HuH-7 (cell line): ENCODE data around the gene CENPP.

Experiments
- DNase-seq: peaks from one replicate; pipeline ENCODE4 v3.0.0; 2011; ENCODE audit warnings: low spot score

The CENPP gene

GRCh38 chr9:92658176-92658575 is 332.4 kb downstream of the CENPP start:
- no peak for DNase-seq

- DNase-seq: no peak
These were observed 332.9 kb downstream of the CENPP start for GRCh38 chr9:92658611-92659010.

- DNase-seq: no peak
These were observed 333.8 kb downstream of the CENPP start for GRCh38 chr9:92659601-92660000.

- no peak for DNase-seq
These were observed 334.5 kb downstream of the CENPP start for GRCh38 chr9:92660266-92660665.

GRCh38 chr9:92661127-92661526 is 335.4 kb downstream of the CENPP start:
- no peak for DNase-seq

GRCh38 chr9:92661743-92662142 is 336.0 kb downstream of the CENPP start:
- DNase-seq: no peak

- DNase-seq: no peak
These were observed 337.4 kb downstream of the CENPP start for GRCh38 chr9:92663126-92663525.

GRCh38 chr9:92663951-92664350 is 338.2 kb downstream of the CENPP start:
- DNase-seq: no peak

GRCh38 chr9:92664394-92665152 is 338.8 kb downstream of the CENPP start:
- DNase-seq: no peak

- DNase-seq: no peak
These were observed 340.1 kb downstream of the CENPP start for GRCh38 chr9:92665836-92666235.

GRCh38 chr9:92666236-92666635 is 340.5 kb downstream of the CENPP start:
- no peak for DNase-seq

GRCh38 chr9:92666912-92667532 is 341.3 kb downstream of the CENPP start:
- no peak for DNase-seq

GRCh38 chr9:92668746-92669526 is 343.2 kb downstream of the CENPP start:
- DNase-seq: peak; percentile 58

GRCh38 chr9:92669527-92669889 is 343.8 kb downstream of the CENPP start:
- DNase-seq: peak; percentile 23
